ENCODE measurements around the gene BNIPL. TPM values are rescaled to one million over a fixed set of nuclear protein-coding genes. Genes with fewer than 3 reads are reported as not detected.
A peak's percentile ranks its signal among the peaks of the same experiment; 100 is the strongest.

BNIPL gene
- total and polyA plus RNA-seq, 2 experiments from 2014 or later = 0.65 to 0.66 TPM

DNA sequence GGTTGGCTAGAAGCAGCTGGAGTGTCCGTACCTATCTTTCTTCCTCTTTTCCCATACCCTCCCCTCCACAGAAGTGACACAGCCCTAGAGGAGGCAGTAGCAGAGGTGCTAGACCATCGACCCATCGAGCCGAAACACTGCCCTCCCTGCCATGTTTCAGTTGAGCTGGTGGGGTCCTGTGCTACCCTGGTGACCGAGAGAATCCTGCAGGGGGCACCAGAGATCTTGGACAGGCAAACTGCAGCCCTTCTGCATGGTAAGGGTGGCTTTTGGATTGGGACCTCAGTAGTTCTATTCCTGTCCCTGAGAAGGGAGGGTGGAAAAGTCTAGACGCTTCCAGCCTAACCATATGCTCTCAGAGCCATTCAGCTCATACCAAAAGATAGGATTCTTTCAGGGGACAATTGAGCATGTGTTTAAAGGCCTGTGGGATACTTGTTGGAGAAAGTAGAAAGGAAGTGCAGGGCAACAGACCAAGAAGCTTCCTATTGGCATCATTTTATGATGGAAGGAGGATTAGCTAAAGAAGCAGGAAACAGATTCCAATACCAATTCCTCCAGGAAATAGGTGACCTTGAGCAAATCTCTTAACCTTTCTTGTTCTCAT, 11.7 kb upstream of the BNIPL start:
- H3K36me3 ChIP-seq = peaks cover 20% of the 10 kb centered on the region
- DNase-seq (ENCODE audit: low read depth in 1 of 2, low spot score in 1 of 2) = peak; percentile 78 to 88
- H3K9me3 ChIP-seq (ENCODE audit: low read depth) = no peaks in the 10 kb centered on the region
- peaks cover 11% of the 10 kb centered on the region for H3K4me1 ChIP-seq (ENCODE audit: low read depth)
- no peaks in the 10 kb centered on the region for H3K27me3 ChIP-seq
- TF ChIP-seq, protein P1, sequence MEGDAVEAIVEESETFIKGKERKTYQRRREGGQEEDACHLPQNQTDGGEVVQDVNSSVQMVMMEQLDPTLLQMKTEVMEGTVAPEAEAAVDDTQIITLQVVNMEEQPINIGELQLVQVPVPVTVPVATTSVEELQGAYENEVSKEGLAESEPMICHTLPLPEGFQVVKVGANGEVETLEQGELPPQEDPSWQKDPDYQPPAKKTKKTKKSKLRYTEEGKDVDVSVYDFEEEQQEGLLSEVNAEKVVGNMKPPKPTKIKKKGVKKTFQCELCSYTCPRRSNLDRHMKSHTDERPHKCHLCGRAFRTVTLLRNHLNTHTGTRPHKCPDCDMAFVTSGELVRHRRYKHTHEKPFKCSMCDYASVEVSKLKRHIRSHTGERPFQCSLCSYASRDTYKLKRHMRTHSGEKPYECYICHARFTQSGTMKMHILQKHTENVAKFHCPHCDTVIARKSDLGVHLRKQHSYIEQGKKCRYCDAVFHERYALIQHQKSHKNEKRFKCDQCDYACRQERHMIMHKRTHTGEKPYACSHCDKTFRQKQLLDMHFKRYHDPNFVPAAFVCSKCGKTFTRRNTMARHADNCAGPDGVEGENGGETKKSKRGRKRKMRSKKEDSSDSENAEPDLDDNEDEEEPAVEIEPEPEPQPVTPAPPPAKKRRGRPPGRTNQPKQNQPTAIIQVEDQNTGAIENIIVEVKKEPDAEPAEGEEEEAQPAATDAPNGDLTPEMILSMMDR (IDR thresholded peaks at IDR 0.05; ENCODE audit: low read depth, low read length) = peak; percentile 80
- H3K27ac ChIP-seq = peak overlapping the region; percentile 30
- H3K4me3 ChIP-seq = no peak overlapping the region

DNA sequence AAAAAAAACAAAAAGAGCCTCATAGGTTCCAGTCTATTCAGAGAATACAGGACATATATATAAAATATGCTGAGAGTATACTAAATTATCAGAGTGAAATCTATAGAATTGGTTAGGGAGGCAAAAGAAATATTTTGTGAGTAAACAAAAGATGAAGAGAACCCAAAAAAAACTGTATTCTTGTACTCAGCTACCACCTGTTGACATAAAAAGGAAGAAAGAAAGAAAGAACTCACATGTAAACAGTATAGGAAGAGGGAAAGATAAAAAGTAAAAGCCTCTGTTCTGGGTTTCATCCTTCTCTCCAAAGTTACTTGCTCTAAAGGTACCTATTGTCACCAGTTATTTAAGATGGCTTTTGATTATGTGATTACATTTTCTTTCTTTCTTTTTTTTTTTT, 9.9 kb upstream of the BNIPL start:
- Histone ChIP-seq H3K36me3 (peaks cover 22% of the 10 kb centered on the region), H3K27me3 (no peaks in the 10 kb centered on the region), H3K9me3 (ENCODE audit: low read depth) (no peaks in the 10 kb centered on the region), H3K4me1 (ENCODE audit: low read depth) (peaks cover 11% of the 10 kb centered on the region), H3K27ac (no peak overlapping the region), H3K4me3 (no peak overlapping the region)
- TF ChIP-seq, protein P1 (IDR thresholded peaks at IDR 0.05; ENCODE audit: low read depth, low read length) = no peak
- DNase-seq (ENCODE audit: low read depth in 1 of 2, low spot score in 1 of 2) = no peak

DNA sequence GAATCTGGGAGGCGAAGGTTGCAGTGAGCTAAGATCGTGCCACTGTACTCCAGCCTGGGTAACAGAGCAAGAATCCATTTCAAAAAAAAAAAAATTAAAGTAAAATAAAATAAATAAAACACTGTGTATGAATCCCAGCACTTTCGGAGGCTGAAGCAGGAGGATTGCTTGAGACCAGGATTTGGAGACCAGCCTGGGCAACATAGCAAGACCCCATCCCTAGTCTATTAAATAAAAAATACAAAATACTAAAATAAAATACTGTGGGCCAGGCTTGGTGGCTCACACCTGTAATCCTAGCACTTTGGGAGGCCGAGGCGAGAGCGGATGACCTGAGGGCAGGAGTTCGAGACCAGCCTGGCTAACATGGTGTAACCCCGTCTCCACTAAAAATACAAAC, 4.2 kb upstream of the BNIPL start:
- Histone ChIP-seq H3K4me3 (no peak overlapping the region), H3K27ac (no peak overlapping the region), H3K27me3 (no peaks in the 10 kb centered on the region), H3K4me1 (ENCODE audit: low read depth) (no peaks in the 10 kb centered on the region), H3K9me3 (ENCODE audit: low read depth) (no peaks in the 10 kb centered on the region), H3K36me3 (peaks cover 30% of the 10 kb centered on the region)
- DNase-seq (ENCODE audit: low read depth in 1 of 2, low spot score in 1 of 2) = no peak
- TF ChIP-seq, protein P1 (IDR thresholded peaks at IDR 0.05; ENCODE audit: low read depth, low read length) = no peak

DNA sequence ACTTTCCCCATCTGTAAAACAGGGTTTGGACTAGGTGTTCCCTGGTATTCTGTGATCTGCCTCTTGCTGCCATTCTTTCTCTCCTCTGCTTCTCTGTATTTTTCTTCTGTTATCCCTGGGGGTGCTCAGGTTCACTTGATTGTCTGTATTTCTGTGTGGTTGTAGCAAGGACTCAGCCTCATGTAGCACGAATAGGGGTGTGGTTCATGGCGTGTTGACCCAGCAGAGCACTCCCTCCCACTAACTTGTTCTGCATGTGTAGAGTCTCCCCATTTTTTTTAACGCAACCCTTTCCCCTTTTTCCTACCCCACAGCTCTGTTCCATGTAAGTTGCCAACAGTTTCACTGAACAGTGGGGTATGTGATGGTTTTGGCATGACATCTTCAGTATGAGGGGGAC, 1.2 kb upstream of the BNIPL start:
- H3K9me3 ChIP-seq (ENCODE audit: low read depth) = no peaks in the 10 kb centered on the region
- peaks cover 12% of the 10 kb centered on the region for H3K4me1 ChIP-seq (ENCODE audit: low read depth)
- no peak for DNase-seq (ENCODE audit: low read depth in 1 of 2, low spot score in 1 of 2)
- no peak overlapping the region for H3K4me3 ChIP-seq
- H3K27ac ChIP-seq = peak overlapping the region; percentile 28
- H3K27me3 ChIP-seq = no peaks in the 10 kb centered on the region
- H3K36me3 ChIP-seq = peaks cover 24% of the 10 kb centered on the region
- TF ChIP-seq, protein P1 (IDR thresholded peaks at IDR 0.05; ENCODE audit: low read depth, low read length) = no peak

DNA sequence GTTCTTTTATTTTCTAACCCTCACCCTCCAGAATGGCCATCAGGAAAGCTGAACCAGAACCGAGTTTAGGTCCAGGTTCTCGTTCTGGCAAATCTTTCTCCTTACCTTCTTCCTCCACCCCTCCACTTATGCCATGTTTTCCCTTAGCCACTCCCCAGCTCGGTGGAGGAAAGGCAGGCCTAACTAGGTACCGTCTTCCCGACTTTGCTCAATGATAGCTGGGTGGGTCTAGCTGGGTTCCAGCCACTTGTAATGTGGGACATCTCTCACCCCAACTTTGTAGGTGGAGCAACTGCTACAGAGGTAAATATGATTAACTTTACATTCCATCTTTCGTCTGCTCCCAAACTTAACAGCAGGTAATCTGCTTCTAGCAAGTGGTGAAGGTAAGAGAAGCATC, 646 bp downstream of the BNIPL start:
- Histone ChIP-seq H3K27me3 (no peaks in the 10 kb centered on the region), H3K4me3 (no peak overlapping the region), H3K9me3 (ENCODE audit: low read depth) (no peaks in the 10 kb centered on the region), H3K27ac (no peak overlapping the region), H3K36me3 (peaks cover 17% of the 10 kb centered on the region), H3K4me1 (ENCODE audit: low read depth) (peaks cover 12% of the 10 kb centered on the region)
- TF ChIP-seq, protein P1 (IDR thresholded peaks at IDR 0.05; ENCODE audit: low read depth, low read length) = no peak
- DNase-seq (ENCODE audit: low read depth in 1 of 2, low spot score in 1 of 2) = no peak
